Measurements from ENCODE around the gene CDYL2.
"Not testable (repeated sequence)": the region's sequence is repeated elsewhere in the genome, so short reads cannot be mapped to it uniquely, and the experiment has no call there.

Gene CDYL2

DNA sequence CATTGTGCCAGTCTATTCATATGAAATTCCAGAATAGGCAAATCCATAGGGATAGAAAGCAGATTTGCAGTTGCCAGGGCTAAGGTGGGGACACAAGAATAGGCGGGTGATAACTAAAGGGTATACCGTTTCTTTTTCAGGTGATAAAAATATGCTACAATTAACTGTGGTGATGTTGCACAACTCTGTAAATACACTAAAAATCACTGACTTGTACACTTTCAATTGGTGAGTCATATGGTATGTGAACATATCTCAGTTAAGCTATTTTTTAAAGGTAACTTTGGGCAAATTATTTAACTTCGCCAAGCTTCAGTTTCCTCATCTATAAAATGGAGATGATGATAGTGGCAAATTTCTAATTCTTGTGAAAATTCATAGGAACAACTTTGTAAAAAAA, 65.9 kb downstream of the CDYL2 start:
- DNase-seq (ENCODE audit: extremely low spot score), result no peak
- ChIA-PET CTCF (interaction anchor here (2.0 kb wide), 1 partner anchor 211 kb away, joined by 6 read pairs; no protein-coding TSS in a partner anchor), POLR2A (no interaction called here)
- TF ChIP-seq, protein P1, sequence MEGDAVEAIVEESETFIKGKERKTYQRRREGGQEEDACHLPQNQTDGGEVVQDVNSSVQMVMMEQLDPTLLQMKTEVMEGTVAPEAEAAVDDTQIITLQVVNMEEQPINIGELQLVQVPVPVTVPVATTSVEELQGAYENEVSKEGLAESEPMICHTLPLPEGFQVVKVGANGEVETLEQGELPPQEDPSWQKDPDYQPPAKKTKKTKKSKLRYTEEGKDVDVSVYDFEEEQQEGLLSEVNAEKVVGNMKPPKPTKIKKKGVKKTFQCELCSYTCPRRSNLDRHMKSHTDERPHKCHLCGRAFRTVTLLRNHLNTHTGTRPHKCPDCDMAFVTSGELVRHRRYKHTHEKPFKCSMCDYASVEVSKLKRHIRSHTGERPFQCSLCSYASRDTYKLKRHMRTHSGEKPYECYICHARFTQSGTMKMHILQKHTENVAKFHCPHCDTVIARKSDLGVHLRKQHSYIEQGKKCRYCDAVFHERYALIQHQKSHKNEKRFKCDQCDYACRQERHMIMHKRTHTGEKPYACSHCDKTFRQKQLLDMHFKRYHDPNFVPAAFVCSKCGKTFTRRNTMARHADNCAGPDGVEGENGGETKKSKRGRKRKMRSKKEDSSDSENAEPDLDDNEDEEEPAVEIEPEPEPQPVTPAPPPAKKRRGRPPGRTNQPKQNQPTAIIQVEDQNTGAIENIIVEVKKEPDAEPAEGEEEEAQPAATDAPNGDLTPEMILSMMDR (IDR thresholded peaks at IDR 0.05; ENCODE audit: control extremely low read depth, extremely low read depth, low read depth, missing control alignments), result no peak

DNA sequence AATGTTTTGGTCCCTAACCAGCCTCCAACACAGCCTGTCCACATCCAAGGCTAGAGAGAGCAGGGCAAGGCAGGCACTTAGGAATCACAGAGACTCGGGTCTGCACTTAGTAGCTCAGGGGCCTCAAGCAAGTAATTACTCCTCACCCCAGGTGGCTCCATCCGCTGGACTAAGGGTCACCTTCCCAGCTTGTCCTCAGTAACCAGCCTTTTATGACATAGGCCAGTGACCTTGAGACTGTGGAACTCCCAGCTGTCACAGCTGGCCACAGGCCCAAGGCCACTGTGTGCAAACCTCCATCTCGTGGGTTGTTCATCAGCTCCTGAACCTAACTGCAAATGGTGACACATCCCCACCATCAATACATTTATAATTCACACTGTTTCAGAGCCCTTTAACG, 68.6 kb downstream of the CDYL2 start:
- ChIA-PET CTCF (interaction anchor here (0.8 to 2.0 kb wide), 4 partner anchors 10 to 209 kb away, joined by 4 to 11 read pairs (median 6); no protein-coding TSS in a partner anchor), POLR2A (no interaction called here)
- TF ChIP-seq, protein P1 (IDR thresholded peaks at IDR 0.05; ENCODE audit: control extremely low read depth, extremely low read depth, low read depth, missing control alignments), result no peak
- no peak for DNase-seq (ENCODE audit: extremely low spot score)

GRCh38 chr16:80733407-80733806, 71.0 kb downstream of the CDYL2 start:
- no peak for DNase-seq (ENCODE audit: extremely low spot score)
- TF ChIP-seq, protein P1 (IDR thresholded peaks at IDR 0.05; ENCODE audit: control extremely low read depth, extremely low read depth, low read depth, missing control alignments), result no peak
- CTCF ChIA-PET, result interaction anchor here (1.4 kb wide), 1 partner anchor 10 kb away, joined by 3 read pairs; no protein-coding TSS in a partner anchor
- POLR2A ChIA-PET, result no interaction called here

DNA sequence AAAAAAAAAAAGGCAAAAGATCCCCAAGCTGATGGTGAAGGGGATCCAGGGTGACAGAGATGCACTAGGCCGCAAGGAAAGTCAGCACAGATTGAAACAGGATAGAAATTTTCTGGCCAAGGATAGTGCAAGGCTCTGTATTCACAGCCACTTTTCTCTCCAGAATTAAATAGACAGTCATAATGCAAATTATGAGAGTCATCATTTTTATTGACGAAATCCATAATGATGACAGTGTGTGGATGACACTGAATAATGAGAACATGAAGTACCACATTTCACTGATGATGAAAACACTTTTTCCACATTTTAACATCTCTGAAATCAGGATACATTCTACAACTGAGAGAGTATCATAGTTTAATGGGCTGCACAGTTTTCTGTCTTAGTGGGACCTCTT, 72.5 kb downstream of the CDYL2 start:
- DNase-seq (ENCODE audit: extremely low spot score), result no peak
- CTCF ChIA-PET, result no interaction called here
- POLR2A ChIA-PET, result no interaction called here
- TF ChIP-seq, protein P1 (IDR thresholded peaks at IDR 0.05; ENCODE audit: control extremely low read depth, extremely low read depth, low read depth, missing control alignments), result no peak

DNA sequence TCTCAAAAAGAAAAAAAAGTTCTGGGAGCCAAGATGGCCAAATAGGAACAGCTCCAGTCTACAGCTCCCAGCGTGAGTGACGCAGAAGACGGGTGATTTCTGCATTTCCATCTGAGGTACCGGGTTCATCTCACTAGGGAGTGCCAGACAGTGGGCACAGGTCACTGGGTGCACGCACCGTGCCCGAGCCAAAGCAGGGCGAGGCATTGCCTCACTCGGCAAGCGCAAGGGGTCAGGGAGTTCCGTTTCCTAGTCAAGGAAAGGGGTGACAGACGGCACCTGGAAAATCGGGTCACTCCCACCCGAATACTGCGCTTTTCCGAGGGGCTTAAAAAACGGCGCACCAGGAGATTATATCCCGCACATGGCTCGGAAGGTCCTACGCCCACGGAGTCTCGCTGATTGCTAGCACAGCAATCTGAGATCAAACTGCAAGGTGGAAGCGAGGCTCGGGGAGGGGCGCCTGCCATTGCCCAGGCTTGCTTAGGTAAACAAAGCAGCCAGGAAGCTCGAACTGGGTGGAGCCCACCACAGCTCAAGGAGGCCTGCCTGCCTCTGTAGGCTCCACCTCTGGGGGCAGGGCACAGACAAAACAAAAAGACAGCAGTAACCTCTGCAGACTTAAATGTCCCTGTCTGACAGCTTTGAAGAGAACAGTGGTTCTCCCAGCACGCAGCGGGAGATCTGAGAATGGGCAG, 77.2 kb downstream of the CDYL2 start:
- POLR2A ChIA-PET; DNase-seq (ENCODE audit: extremely low spot score): not testable (repeated sequence)
- CTCF ChIA-PET, result interaction anchor here (1.3 kb wide), 1 partner anchor 48 kb away, joined by 4 read pairs; no protein-coding TSS in a partner anchor

GRCh38 chr16:80725566-80726162, 78.7 kb downstream of the CDYL2 start:
- POLR2A ChIA-PET, result interaction anchor here (0.5 kb wide), 1 partner anchor 25 kb away, joined by 3 read pairs; no protein-coding TSS in a partner anchor

More at GRCh38 chr16:80725566-80726162, 78.7 kb downstream of the CDYL2 start:
- CTCF ChIA-PET, result interaction anchor here (1.3 to 2.0 kb wide), 2 partner anchors 10 to 50 kb away, joined by 4 to 5 read pairs; no protein-coding TSS in a partner anchor
- TF ChIP-seq, protein P1 (IDR thresholded peaks at IDR 0.05; ENCODE audit: control extremely low read depth, extremely low read depth, low read depth, missing control alignments), result no peak
- no peak for DNase-seq (ENCODE audit: extremely low spot score)
